GM13976 (cell line): ENCODE results near the gene MED16.
"Not testable (repeated sequence)": the region's sequence is repeated elsewhere in the genome, so short reads cannot be mapped to it uniquely, and the experiment has no call there.

ENCODE experiments used
- DNase-seq: peaks from one replicate; pipeline ENCODE4 v3.0.0; 2012; ENCODE audit warnings: low spot score
- CTCF ChIP-seq: IDR thresholded peaks from 2 replicates; pipeline ENCODE4 v1.5.1; 2012; ENCODE audit warnings: borderline replicate concordance, mild to moderate bottlenecking; ENCODE audit not compliant: insufficient read depth; ENCODE audit errors: extremely low read depth, missing control alignments, control extremely low read depth
- in situ Hi-C: fragments of 300-500 bp; cut with MboI; formaldehyde crosslinking; loops from one replicate; pipeline ENCODE4 v1.12.0; 2022; ENCODE audit warnings: low sequenced_read_pairs, mixed read lengths, inconsistent platforms; ENCODE audit not compliant: unreplicated experiment

MED16 gene

GRCh38 chr19:881385-882071 is 11.5 kb downstream of the MED16 start:
- in situ Hi-C loops, result no loop called here
- TF ChIP-seq CTCF, result no peak
- no peak for DNase-seq

DNA sequence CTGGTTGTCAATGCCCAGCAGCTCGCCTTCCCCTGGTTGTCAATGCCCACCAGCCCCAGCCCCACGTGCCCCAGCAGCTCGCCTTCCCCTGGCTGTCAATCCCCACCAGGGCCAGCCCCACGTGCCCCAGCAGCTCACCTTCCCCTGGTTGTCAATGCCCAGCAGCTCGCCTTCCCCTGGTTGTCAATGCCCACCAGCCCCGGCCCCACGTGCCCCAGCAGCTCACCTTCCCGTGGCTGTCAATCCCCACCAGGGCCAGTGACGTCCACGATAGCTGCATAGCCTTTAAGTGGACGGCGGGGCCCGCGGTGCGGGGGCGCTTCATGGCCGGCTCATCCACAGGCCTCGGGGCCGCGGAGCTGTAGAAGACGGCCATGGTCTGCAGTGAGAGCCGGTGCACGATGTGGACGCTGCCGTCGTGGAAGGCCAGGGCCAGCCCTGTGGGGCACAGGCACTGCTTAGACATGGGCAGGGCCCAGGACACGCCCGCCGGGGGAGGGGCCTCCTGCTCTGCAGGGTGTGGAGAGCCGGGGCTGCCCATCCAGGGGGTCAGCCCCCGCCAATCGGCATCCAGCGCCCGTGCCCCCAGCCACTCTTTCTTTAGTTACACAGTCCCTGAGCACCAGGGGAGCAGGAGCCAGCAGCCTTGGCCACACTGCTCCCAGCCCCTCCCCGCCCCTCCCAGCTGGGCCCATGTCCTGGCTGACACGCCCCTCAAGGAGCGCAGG is 13.1 kb downstream of the MED16 start:
- in situ Hi-C loops, result no loop called here
- no peak for DNase-seq

GRCh38 chr19:878751-879561 is 14.0 kb downstream of the MED16 start:
- in situ Hi-C loops, DNase-seq: not testable (repeated sequence)

More for the DNA sequence above, 13.1 kb downstream of the MED16 start:
- TF ChIP-seq CTCF, result no peak

- DNase-seq, in situ Hi-C loops: not testable (repeated sequence)
Measured at GRCh38 chr19:877992-878660, 14.9 kb downstream of the MED16 start.

DNA sequence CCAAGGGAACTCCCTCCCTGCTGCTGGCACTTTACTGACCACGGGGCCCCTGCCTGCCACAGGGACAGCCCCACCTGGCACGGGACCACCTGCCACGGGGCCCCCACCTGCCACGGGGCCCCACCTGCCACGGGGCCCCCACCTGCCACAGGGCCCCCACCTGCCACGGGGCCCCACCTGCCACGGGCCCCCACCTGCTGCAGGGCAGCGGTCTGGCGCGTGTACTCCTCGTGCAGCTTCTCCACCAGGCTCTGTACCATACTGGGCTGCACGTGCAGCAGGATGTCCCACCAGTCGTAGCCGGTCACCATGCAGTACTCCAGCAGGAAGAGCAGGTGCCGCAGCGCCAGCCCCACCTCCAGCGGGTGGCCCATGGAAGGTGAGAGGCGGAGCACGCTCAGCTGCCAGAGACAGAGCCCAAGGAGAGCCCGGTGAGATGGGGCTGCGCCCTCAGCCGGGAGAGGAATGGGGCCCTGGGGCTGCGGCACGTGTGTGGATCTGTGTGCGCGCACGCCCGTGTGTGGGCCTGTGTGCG is 16.1 kb downstream of the MED16 start:
- in situ Hi-C loops, result no loop called here
- no peak for DNase-seq
- TF ChIP-seq CTCF, result no peak

DNA sequence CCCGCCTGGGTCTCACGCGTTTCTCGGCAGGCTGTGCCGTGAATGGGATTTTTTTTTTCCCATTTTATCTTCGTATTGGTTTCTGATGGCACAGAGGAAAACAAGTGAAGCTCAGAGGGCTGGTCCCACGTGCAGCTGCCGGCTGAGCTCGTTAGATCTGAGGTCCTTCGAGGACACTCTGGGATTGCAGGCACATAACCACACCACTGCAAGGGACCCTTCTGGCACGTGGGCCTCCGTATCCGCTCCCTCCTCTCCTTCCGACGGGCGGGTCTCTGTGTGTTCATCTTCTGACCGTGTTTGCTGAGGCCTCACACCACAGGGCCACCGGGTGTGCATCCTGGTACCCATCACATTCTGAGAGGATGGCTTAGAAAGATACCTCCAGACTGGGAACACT is 16.9 kb downstream of the MED16 start:
- DNase-seq, result no peak
- TF ChIP-seq CTCF, result no peak
- in situ Hi-C loops, result no loop called here

DNA sequence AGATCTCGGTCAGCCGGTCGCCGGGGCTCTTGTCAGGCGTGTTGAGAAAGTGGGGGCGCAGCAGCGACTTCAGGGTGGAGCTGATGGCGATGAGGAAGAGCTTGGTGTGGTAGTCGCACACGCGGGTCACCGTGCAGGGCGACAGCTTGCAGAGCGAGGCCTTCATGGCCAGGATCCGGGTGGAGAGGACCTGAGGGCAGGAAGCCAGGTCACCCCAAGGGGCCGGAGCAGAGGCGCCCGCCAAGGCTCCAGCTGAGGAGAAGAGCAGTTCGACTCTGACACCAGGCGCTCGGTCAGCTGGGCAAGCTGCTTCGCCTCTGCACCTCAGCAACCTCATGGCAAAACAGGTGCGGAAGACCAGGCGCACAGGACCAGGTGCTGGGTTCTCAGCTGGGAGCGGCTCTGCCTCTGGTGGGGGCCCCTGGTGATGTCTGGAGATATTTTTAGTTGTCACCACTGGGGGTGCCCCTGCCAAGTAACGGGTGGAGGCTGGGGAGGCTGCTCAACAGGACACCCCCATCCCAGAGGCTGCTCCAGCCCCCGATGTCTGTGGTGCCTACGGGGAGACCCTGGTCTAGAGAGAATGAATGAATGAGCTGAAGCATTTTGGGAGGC is 17.6 kb downstream of the MED16 start:
- no peak for TF ChIP-seq CTCF
- in situ Hi-C loops, result no loop called here
- DNase-seq, result no peak
